Activated effector memory CD4-positive, alpha-beta T cell treated with anti-CD3 and anti-CD28 coated beads, Interleukin-2, amount 50 U/mL, for 16 hours (primary cell): Measurements from ENCODE around the gene TMIGD3.

Experiments used
- DNase-seq: peaks from one replicate; pipeline ENCODE4 v3.0.0-alpha.2; 2020

Gene TMIGD3

GRCh38 chr1:111507411-111508201, 4.2 kb upstream of the TMIGD3 start:
- peak; percentile 84 for DNase-seq

- no peak for DNase-seq
Observed at GRCh38 chr1:111506561-111506960, 3.1 kb upstream of the TMIGD3 start.

DNA sequence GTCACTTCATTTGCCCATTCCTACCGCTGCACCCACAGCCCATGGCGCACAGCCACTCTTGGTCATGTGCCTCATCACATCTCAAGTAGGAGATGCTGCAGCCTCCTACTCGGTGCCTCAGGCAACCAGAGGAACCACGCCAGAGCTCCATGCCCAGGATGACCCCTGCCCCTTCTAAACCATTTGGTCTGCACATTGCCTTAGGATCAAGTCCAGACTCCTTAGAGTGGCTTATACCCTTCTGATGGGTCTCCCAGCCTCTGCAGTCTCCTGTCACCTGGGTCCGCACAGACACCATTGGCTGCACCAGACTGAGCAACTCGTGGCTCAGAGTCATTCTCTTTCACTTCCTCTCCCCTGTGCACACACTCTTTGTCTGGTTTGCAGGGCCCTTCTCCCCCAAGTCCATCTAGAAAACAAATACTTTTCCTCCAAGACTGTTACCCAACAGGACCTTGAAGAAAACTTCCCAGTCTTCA, 2.2 kb upstream of the TMIGD3 start:
- peak; percentile 64 for DNase-seq

DNA sequence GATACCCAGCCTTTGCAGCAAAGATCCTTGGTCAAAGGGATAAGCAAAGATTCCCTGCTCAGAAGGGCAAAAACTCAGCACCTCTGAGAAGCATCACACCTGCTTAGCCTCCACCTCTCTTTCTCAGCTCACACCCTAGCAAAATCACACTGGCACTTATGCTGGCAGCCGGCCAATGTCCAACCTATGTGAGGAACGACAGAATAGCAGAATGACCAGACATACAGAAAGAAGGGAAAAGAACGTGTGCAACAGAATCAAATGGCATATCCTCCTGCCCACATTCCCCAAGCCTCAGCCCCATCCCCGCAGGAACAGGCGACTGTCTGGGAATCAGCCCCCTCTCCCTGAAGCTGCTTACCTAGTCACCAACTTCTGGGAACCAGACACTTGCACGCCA, 664 bp upstream of the TMIGD3 start:
- no peak for DNase-seq

DNA sequence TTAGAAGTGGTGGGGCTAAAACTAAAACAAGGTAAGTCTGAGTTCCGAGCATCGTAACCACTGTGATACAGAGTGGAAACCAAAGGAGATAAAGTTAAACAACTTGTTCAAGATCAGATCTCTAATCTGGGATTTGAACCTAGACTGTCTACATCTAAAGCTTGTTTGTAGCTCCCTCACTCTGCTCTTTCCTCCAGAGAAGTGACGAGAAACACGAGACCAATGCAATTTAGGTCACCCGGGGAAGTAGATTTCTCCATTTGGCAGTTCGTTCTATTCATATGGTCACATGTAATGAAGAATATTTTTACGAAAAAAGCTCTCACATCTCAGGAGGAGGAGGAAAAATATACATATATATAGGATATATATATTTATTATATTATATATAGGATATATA, 1.8 kb downstream of the TMIGD3 start:
- no peak for DNase-seq

GRCh38 chr1:111499026-111499785, 4.2 kb downstream of the TMIGD3 start:
- DNase-seq = no peak

GRCh38 chr1:111497592-111497991, 5.8 kb downstream of the TMIGD3 start:
- no peak for DNase-seq

DNA sequence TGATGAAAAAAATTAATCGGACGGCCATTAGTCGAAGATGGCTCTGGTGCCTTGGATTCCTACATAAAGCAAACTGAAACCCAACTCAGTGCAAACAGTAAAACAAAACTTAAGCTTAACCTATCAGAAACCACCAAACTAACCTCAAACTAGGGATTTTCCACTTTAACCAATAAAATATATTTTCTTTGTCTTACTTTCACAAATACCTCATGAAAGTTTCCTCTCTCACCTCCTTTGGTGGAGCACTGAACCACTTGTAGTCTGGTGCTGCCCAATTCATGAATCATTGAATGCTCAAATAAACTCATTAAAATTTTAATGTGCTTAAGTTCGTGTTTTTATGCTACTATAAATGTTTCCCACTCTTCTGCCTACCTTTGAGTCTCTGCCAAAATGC, 7.0 kb downstream of the TMIGD3 start:
- DNase-seq = no peak

GRCh38 chr1:111491070-111491469, 12.4 kb downstream of the TMIGD3 start:
- DNase-seq = no peak

DNA sequence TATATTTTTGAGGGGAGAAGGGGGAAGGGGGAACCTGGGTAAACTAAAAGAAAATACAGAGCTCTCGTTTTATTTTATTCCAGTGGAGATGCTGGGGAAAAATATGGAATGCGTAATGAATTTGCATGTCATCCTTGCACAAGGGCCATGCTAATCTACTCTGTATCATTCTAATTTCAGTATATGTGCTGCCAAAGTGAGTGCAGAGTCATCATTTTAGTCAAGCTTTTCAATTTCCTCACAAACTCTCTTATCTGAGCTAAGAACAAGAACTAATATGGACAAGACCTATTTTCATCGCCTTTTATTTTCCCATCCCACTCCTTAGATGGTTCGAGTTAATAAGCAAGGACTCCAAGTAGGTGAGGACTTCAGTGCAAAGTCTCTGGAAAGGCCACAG, 13.2 kb downstream of the TMIGD3 start:
- no peak for DNase-seq

DNA sequence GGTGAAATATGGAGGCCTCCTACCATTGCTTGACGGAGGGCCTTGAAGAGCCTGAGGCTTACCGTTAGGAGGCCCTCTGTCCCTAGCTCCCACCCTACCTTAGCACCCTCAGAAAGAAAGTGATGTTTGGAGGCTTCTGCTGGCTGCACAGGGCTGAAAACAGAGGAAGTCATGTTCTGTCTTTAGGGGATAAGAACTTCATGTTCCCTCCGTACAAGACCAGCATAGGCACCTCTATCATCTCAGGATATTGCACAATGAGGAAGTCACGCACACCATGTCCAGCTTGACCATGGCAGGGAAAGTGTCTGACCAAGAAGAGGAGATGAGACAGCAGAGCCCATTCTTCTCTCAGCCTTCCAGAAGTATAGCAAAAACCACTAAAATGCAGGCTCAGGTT, 13.8 kb downstream of the TMIGD3 start:
- DNase-seq = no peak

DNA sequence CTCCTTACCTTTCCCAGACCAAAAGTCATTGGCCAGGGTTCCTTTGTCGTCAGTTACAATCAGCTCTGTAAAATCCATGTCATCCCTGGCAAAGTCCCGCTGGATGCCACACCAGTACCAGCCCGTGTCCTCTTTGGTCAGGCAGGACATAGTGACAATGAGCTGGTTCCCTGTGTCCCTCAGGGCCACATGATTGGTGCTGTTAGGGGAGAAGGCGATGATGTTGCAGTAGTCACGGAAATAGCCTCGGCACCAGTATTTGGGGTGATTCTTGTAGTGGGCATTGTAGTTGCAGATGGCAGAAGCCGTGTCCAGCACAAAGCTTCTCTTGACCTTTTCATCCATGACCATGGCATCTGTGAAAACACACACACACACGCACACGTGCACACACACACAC, 14.8 kb downstream of the TMIGD3 start:
- no peak for DNase-seq

DNA sequence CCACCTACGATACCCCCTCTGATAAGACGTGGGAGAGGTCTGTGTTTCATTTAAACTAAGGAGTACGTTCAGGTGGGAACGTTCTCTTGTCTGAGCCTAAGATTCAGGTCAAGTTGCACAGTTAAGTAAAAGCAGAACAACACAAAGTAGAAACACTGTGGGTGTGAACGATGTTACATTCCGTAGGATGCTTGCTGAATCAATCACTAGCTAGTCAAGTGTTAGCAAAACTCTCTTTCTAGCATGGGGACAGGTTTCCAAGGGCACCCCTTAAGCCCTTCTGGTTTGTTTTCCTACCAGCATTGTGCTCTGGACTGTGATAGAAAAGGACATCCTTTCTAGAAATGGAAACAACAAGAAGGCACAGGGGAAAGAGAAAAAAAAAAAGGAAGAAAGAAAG, 16.3 kb downstream of the TMIGD3 start:
- DNase-seq = no peak

GRCh38 chr1:111486431-111486830, 17.0 kb downstream of the TMIGD3 start:
- DNase-seq = no peak

DNA sequence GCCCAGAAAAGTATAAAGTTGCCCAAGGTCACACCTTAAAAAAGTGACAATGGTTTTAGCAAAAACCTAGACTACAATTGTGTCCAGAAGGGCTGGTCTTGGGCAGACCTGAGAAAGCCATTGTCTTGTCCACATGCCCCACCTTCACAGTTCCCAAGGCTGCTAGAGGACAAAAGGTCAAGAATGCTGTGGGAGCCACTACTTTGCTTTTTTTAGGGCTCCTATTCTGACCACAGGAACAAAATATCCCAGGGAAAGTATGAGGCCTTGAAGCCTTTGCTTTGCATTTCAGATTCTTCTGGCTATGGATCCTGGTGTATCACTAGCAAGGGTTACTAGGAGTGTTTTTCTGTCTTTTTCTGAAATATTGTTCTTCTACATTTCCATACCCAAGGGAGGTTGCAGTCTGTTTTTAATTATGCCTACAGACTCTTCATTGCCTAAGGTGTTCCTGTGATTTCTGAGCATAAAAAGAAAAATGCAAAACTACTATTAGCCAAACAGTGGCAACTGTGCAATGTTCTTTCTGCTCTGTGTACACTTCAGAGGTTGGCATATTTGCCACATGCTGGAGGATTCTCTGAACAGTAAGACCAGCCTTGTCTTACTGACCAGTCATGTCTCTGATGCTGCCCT, 18.9 kb downstream of the TMIGD3 start:
- no peak for DNase-seq

DNA sequence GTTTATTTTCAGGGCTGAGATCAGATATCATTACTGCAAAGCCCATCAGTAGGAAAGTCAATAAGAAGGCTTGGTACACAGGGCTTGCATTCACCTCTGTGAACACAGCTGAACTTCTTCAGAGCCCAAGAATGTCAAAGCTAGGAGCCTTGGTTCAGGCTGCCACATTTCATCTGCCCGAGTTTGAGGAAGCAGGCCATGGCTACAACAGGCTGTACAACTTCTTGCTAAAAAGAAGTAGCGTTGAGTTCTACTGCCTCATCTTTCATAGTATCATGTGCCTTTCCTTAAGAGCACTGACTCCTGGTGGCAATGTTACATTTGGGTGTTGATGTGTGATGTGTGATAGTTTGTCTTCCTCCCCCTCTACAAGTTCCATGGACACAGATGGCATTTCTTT, 19.6 kb downstream of the TMIGD3 start:
- no peak for DNase-seq

- no peak for DNase-seq
Observed at GRCh38 chr1:111483166-111483565, 20.3 kb downstream of the TMIGD3 start.

- peak; percentile 84 for DNase-seq
Observed at GRCh38 chr1:111481387-111482221, 21.8 kb downstream of the TMIGD3 start.

- no peak for DNase-seq
Observed at GRCh38 chr1:111480674-111481073, 22.8 kb downstream of the TMIGD3 start.

GRCh38 chr1:111476761-111477309, 26.6 kb downstream of the TMIGD3 start:
- DNase-seq = peak; percentile 72

DNA sequence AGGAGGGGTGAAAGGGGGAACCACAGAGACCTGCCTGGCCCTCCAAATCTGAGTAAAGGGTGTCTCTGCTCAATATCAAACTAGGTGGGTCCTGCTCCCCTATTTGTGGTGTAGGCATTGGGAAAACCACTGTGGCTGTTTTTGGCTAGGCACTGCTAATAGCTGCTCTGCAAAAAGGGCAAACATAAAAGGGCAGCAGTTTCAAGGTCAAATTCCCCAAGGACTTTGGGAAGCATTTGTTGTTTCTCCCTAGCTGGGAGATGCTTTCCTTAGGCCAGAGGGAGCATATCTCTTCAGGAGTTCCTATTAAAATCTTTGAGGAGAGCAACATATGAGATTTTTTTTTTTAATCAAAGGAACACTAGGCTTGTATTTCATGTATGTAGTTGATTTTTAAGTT, 27.2 kb downstream of the TMIGD3 start:
- DNase-seq = no peak

- peak; percentile 72 for DNase-seq
Observed at GRCh38 chr1:111475701-111476100, 27.7 kb downstream of the TMIGD3 start.

DNA sequence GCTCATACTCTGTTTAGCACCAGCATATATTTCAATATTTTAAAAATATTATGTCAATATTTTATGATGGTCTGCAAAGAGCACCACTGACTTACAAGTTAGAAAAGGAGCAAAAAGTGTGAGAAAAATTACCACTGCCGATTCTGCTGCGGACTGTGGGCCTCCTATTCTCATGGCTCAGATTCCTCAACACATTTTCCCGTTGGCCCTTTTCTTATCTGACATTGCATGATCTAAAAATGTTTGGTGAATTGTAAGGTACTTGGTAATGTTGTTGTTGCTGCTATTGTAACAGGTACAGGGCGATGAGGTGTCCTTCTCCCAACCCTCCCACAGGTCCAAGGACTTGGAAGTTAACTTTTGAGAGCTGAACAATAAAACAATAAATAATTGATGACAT, 28.9 kb downstream of the TMIGD3 start:
- no peak for DNase-seq
